Epidermal melanocyte (primary cell): ENCODE measurements around the gene EHF.

Experiments
- DNase-seq: peaks from one replicate; pipeline ENCODE4 v3.0.0; 2011; ENCODE audit warnings: low spot score; ENCODE audit not compliant: insufficient read length

EHF gene

DNA sequence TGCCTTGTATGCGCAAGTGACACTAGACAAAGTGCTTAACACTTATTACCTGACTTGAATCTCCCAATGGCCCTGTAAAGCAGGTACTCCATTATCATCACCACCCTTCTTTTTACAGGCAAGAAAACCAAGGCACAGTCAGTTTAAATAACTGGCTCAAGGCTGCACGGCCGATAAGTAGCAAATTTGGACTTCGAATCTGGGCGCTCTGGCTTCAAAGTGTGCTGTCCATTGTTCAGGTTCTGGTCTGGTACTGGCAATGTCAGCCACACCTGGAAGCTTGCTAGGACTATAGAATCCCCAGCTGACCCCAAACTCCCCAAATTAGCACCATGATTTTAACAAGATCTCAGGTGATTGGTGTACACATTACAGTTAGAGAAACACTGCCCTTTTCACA is 19.3 kb upstream of the EHF start:
- DNase-seq: no peak

DNA sequence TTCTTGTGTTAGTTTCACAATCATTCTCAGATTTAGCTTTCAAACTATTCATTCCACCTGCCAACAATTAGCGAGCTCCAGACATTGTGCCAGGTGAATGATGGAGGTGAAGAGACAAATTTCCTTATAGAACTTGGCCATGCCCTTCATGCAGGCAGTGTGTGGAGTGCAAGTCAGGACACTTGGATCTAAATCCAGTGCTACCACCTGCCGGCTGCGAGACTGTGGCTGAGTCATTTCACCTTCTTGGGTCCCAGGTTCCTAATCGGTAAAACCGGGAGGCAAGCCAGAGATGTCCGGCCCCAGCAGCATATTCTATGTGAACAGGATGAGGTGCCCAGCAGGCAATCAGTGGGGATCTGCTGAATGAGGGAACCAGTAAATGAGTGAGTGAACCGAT is 18.6 kb upstream of the EHF start:
- DNase-seq: no peak

DNA sequence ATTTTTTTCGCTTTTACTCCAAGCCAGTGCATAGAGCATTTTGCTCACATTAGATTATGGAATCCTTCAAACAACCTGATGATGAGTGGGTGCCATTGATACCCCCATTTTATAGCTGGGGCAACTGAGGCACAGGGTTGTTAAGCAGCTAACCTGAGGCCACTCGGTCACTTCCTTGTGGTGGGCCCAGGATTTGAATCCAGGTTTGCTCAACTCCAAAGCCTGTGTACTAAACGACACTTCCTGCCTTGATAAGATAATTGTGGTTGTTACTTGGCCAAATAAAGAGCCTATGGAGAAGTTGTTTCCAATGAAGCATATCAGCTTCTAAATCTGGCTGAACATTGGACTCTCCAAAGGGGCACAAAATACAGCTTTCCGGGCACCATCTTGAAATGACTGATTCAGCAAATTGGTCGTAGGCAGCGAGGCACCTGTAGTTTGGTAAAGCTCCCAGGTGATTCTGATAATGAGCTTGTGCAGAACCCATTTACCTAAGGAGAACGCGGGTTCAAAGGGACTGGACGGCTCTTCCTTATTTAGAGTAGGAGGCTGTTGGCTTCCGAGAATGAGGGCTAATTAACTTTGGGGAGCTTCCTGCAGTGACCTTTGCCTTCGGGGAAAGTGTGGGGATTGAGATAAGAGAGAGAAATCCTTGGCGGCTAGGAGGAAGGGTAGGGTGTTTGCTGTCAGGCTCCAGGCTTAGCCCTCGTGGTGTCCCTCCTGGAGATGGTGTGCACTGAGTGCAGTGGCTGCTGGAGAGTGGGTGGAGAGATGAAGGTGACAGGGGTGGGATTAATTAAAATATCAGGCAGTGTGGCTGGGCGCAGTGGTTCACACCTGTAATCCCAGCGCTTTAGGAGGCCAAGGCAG is 17.5 kb upstream of the EHF start:
- DNase-seq: no peak

DNA sequence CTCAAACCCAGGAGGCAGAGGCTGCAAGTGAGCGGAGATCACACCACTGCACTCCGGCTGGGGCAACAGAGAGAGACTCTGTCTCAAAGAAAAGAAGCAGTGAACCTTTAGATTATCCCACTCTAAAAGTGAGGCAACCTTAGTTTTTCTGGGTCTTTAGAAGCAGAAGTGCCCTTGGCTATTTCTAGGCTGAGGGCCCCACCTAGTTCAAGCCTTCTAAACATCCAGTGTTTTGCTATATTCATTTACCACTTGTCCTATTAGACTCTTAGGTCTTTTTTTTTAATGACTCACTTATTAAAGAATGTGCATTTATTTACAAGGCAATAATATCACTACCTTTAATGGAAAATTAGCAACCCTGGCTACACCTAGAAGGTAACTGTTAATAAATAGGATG is 16.7 kb upstream of the EHF start:
- DNase-seq: no peak

DNA sequence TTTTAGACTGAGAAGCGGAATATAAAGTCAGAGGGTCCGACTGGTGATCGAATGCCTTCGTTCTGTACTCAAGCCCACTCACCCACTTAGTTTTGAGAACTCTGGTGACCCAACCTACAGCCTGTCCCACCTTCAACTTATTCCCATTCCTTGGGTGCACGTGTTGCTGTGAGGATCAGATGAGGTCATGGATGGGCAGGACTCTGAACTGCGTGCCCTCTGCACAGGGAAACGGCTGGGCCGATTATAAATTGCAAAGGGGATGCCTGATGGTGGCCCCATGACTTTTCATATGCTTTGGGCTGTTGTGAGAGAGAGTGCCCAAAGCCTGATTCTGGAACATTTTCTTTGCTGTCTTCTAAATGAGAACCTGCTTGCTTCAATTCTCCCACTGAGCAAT is 16.0 kb upstream of the EHF start:
- DNase-seq: no peak

DNA sequence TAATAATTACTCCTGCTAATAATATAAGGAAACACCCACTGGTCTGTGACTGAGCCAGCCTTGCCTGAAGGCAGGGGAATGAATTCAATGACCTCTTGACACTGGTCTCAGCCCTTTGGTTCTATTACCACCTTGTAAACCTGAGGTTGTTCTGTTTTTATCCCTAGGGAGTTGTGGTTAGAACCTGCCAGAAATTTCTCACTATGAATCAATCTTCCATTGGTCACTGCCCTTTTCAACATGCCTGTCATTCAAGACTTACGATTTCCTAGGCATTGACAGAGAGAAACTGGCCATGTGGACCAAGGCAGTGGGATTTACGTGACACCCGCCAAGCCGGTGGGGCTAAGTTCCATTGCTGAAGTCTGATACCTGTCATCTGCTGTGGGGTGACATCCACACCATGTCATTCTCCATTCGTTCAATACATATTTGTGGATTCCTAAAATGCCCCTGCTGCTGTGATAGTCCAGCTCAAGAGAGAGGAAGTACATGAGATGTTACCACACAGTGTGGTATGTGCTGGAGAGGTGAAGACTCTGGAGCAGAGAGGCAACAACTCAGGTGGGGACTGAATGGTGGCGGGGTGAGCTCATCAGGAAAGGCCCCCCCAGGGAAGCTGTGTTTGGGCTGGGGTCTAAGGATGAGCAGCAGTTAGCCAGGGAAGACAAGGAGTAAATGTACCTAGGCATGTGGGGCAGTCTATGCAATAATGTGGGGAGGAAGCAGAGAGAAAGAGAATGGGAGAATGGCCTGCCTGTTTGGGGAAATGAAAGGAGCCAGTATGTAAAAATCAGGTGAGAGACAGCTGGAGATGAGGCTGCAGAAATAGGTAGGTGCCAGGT is 15.2 kb upstream of the EHF start:
- no peak for DNase-seq

DNA sequence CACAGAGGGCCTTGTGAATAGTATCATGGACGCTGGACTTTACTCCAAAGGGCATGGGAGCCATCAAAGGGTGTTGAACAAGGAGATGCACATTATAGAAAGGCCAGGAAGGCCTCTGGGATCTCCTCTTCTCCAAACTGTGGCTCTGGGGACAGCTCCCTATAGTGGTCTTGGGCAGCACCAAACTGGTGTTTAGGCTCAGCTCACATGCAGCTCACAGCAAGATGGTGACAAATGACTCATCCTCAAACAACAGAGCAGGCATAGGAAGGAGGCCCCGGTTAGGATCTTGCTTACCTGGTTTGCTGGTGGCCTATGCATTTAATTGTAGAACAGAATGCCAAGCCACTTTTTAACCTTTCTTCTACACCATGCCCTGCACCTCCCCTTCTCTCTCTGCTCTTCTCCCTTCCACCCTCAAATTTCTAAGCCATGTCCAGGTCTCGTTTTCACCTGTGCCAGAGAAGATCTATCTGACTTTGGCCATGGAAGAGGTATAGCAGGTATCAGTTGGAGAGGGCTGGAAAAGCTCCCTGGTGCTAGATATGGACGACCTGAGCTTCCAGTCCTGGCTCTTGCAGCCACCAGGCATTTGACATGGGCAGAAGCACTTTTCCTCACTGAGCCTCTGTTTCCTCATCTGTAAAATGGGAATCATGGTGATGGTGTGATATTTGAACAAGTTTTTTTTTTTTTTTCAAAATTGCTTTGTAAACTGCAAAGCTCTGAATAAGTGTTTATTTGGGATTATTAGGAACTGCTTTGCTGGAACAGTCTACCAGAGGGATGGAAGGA is 14.4 kb upstream of the EHF start:
- DNase-seq: no peak

DNA sequence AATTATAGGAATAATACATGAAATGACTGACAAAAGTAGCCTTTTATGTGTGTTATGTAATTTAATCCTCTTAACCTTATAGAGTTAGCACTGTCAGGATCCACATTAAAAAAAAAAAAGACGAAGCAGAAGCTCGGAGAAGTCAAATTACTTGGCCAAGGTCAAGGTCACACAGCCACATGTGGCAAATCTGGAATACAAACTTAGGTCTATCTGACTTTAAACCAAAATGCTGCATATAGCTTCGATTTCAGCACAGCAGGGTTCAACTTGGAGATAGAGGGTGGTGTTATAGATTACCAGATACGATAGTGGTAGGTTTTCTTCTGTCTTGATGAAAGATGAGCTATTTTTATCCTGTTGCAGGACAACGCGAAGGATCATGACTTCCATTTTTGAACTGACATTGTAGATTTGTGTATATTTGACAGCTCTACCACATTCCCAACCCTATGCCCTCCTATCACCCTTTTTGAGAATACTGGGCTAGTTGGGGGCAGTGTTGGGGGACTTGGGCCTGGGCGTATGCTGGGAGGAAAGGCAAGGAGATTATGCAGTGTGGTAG is 11.6 kb upstream of the EHF start:
- DNase-seq: no peak

DNA sequence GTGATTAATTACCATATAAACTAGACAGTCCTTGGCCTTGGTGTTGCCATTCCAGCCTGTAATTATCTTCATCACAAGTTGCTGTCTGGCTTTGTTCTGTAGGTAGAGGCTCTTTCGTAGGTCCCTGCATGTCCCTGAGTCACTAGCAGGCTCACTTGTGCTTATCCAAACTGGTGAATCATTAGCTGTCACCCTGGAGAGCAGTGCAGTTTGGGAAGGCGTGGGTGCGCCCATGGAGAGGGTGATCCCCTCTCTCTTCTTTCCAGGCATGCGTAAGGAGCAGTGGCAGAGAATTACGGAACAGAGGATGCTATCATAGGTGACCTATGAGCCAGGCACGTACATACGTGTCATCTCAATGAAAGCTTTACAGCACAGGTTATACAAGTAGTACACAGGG is 11.0 kb upstream of the EHF start:
- DNase-seq: no peak

DNA sequence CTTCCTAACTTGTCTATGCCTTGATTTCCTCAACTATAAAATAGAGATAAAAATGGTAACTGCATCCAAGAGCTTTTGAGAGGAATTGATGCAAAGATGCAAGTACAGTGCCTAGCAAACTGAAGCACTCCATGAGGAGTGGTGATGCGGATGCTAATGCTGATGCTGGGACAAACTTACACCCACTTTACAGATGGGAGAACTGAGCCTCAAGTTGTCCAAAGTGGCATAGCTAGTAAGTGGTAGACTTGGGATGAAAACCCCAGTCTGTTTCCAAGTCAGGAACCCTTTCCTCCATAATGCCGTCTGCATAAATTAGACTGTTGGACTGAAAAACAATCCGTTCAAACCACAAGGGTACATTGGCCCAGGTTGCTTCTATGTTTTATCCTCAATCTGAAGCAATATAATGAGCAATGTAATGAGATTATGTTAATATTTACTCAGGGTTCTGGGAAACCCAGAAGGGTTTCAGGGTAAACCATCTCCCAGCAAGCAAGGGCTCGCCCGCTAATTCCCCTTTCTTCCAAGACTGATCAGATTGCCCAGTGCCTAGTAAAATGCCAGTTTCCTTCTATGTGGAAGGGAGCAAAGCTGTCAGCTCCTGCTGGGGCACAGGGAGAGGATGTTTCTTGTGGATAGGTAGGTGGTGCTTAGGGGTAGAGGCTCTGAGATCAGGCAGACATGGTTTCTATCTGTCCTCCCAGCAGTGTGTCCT is 10.4 kb upstream of the EHF start:
- DNase-seq: no peak

DNA sequence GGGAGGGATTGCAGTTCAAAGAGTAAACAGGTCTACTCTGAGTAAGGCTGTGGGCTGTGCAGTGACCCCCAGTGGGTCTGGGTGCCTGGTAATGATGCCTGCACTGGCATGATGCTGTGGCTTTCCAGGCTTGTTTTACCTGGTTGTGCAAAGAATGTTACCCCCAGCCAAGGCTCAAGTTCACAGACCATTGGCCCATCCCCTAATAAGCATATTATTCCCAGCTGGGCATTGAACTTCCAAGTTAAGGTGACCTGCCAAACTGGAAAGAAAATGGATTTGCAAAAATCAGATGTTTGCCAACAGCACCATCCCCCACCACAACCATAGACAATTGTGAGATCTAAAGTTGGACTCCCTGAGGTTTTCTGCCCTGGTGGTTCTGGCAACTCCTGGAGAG is 7.9 kb upstream of the EHF start:
- no peak for DNase-seq

DNA sequence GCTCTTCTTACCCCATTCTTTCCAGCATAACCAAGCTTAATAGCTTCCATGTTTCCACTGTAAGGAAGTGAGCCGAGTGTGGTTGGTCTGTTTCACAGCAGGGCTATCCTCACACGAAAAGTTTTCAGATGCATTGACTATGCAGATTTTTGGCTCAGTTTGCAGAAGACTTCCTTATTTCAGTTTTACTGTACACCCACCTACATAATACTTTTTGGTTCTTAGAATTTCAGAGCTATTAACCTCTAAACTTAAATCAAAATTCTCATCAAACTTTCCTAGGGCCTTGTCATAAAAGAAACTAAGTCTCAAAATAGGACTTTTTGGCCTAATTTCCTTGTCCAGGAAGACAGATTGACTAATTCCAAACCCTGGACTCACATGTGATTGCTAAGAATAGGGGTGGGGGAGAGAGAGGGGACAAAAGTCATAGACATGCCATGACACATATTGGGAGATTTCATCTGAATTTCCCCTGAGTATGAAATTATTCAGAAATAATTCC is 7.3 kb upstream of the EHF start:
- DNase-seq: no peak

DNA sequence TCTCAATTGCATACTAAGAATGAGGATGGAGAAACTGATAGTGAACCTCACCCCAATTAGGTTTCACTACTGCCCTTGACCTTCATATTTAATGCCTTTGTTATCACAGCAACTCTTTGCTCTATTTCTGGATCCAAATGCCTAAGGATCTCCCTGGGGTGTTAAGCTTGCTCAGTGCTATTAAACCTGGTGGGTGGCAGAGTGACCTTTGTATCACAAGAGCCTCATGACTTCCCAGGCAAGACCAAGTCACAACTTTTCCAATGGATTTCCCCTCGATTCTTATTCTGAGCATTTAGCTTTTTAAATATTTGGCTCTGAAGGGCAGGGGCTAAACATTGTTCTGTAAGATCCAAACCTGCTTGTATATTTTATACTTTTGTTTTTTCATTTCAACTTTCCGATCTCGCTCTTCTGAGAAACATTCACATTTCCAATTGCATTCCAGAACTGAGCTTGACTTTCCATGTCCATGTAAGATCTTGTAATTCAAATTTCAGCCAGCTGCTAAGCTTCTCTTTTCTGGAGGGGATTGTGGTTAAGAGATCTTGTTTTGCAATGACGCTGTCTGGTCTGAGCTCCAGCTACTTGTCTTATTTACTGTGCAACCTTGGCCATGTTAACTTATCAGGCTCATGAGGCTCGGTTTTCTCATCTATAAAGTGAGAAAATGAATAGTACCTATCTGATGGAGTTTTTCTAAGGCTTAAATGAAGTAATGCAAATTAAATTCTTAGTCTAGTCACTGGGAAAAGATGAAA is 6.4 kb upstream of the EHF start:
- peak; percentile 35 for DNase-seq

DNA sequence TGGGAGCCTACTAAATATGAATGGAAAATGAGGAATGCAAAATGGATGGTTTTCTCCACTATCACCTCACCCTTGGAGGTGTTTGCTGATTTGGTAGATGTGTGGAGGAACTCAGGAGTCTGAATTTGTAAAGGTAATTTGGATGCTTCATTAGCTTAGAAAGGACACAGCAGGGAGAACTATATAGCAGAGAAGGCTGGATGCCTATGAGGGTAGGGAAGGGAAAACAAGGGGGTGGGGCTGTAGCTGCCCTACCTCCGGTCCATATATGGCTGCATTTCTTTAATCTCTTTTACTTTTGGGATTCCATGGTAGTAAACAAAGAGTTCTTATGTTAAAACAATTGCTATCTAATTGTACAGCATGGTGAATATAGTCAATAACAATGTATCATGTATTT is 4.8 kb upstream of the EHF start:
- DNase-seq: no peak

DNA sequence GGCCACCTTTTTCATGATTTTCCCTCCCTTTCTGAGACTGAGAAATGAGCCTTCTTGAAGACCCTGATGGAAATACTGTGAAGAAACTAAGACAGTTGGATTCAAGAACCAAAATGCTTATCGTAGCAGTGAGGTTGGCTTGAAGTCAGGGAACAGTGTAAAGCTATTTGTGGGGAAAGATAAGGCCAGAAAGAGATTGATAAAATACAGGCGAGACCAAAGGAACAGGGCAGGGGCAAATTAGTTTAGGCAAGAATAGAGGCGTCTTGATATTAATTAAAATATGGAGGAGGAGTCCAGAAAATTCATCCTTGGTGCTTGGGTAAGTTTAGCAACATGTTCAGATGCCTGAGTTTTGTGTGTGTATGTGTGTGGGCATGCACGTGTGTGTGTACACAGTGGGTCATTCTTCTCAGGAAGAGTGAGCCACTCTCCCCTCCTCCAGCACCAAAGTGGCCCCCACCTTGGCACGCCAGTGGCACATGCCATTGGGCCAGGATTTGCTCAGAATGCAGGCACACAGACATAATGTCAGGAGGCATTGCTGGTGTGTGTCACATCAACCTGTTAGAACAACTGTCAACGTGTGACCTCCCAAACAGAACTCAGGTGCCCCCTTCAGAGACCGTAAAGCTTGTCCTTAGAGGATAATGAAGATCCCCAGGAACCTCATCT is 3.9 kb upstream of the EHF start:
- no peak for DNase-seq

DNA sequence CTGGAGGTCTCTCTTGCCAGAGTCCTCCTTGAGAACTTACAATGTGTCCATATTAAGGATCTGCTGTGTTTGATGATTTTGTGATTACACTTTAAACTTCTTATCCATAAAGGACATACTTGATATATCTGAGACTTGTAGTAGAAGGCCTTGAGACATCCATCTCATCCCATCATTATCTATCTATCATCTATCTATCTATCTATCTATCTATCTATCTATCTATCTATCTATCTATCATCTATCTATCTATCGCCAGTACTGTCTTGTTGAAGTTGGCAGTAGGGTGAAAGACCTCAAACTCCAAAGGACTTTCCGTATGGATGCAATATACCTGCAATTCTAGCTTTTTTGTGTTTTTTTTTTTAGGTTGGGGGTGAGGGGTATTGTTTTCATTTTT is 2.5 kb upstream of the EHF start:
- DNase-seq: no peak

DNA sequence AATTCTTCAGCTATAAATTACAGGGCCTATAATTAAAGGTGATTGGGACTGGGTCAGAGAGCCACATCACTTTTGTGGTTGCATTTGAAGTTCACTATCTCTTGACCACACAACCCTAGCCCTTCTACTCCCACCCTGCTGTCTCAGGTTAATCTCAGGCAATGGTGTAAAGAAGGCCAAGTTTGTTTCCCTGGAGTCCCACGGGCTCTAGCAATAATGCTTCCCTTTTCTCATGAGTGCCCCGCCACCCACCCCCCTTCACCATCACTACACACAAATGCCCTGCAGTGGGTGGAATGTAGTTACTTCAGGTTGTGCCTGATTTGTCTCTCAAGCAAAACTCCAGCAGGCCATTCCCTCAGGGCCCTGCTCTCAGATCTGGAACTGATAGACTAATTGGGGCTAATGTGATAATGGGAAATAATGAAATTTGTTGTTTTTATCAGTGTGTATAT is 1.8 kb upstream of the EHF start:
- no peak for DNase-seq

DNA sequence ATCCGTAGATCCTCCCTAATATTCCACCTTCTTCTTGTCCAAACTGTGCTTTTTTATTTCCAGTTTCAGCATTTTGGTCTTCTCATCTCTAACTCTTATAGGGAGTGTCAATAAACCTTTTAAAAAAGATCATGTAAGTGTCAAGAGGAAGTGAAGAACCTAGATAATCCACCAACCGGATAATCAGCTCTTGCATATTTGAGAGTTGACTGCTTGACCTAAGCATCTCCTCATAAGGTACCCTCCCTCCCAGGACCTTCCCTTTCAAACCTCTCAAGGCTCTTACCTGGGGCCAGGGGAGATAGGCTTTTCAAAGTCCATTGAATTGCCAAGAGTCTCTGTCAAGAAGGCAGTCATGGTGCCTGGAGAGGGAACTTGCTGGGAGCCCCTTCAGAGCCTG is 691 bp upstream of the EHF start:
- DNase-seq: no peak

DNA sequence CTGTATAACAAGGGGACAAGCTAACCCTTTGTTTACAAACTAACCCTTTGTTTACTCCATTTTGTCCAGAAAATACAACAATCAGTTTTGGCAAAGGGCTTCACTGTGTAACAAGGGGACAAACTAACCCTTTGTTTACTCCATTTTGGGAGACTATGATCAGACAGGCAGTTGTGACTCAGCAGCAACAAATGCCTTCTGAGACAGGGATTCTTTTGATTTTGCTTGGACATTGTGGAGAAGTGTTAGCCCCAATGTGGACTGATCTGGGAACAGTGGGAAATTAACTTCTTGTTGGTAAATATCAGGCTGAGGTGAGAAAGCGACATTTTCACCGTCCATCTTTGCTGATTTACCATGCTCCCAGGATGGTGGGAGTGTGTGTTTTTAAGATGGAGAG is 983 bp downstream of the EHF start:
- DNase-seq: no peak
